Measurements from ENCODE around the gene SEMA4D.

SEMA4D gene

GRCh38 chr9:89444274-89444673, 53.6 kb downstream of the SEMA4D start:
- H3K36me3 ChIP-seq (ENCODE audit: control insufficient read depth, insufficient read depth, low read length): no peaks in the 10 kb centered on the region
- WGBS, 2 experiments (ENCODE audit: insufficient coverage in 2 of 2): 64 to 77% methylated on average over 3 to 6 of the region's 9 CpGs
- no peaks in the 10 kb centered on the region for H3K9me3 ChIP-seq (ENCODE audit: control insufficient read depth, low read length)
- H3K27ac ChIP-seq (ENCODE audit: low read depth, low read length, severe bottlenecking): no peak overlapping the region
- no peak overlapping the region for H3K4me3 ChIP-seq (ENCODE audit: extremely low read depth, insufficient read depth, low read length, poor library complexity, severe bottlenecking)
- peaks cover 3% of the 10 kb centered on the region for H3K4me1 ChIP-seq (ENCODE audit: control insufficient read depth, insufficient read depth, low read length, poor library complexity, severe bottlenecking)

GRCh38 chr9:89442981-89443814, 54.7 kb downstream of the SEMA4D start:
- Histone ChIP-seq H3K27ac (ENCODE audit: low read depth, low read length, severe bottlenecking) (no peak overlapping the region), H3K36me3 (ENCODE audit: control insufficient read depth, insufficient read depth, low read length) (no peaks in the 10 kb centered on the region), H3K9me3 (ENCODE audit: control insufficient read depth, low read length) (no peaks in the 10 kb centered on the region), H3K4me3 (ENCODE audit: extremely low read depth, insufficient read depth, low read length, poor library complexity, severe bottlenecking) (no peak overlapping the region), H3K4me1 (ENCODE audit: control insufficient read depth, insufficient read depth, low read length, poor library complexity, severe bottlenecking) (peaks cover 3% of the 10 kb centered on the region)
- WGBS, 2 experiments (ENCODE audit: insufficient coverage in 2 of 2): 86 to 96% methylated on average over 17 to 18 of the region's 22 CpGs

DNA sequence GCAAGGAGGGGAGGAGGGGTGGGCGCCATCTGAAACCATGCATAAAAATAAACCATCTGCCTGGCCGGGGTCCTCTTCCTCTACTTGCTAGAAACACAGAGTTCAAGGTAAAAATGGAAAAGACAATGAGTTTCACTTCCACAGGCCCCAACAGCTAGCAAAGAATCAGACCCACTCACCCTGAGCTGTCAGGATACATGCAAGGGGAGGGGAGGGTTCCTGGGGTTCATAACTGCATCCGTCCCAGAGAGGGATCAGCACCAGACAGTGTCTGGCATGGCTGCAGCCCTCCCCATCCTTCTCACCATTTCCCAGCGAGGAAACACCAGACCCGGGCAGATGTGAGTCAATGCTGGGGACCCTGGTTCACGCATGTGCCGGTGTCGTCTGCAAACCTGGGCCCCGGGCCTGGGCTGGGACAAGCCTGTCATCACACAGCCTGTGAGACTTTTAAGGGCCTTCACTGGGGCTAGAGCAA, 55.4 kb downstream of the SEMA4D start:
- H3K27ac ChIP-seq (ENCODE audit: low read depth, low read length, severe bottlenecking): no peak overlapping the region
- H3K9me3 ChIP-seq (ENCODE audit: control insufficient read depth, low read length): no peaks in the 10 kb centered on the region
- 92 to 95% methylated on average over 6 of the region's 9 CpGs for WGBS, 2 experiments (ENCODE audit: insufficient coverage in 2 of 2)
- H3K4me1 ChIP-seq (ENCODE audit: control insufficient read depth, insufficient read depth, low read length, poor library complexity, severe bottlenecking): peaks cover 3% of the 10 kb centered on the region
- H3K4me3 ChIP-seq (ENCODE audit: extremely low read depth, insufficient read depth, low read length, poor library complexity, severe bottlenecking): no peak overlapping the region
- H3K36me3 ChIP-seq (ENCODE audit: control insufficient read depth, insufficient read depth, low read length): no peaks in the 10 kb centered on the region

GRCh38 chr9:89441986-89442385, 55.9 kb downstream of the SEMA4D start:
- WGBS, 2 experiments (ENCODE audit: insufficient coverage in 2 of 2): 94 to 100% methylated on average over 5 to 7 of the region's 8 CpGs
- Histone ChIP-seq H3K4me1 (ENCODE audit: control insufficient read depth, insufficient read depth, low read length, poor library complexity, severe bottlenecking) (peaks cover 3% of the 10 kb centered on the region), H3K9me3 (ENCODE audit: control insufficient read depth, low read length) (no peaks in the 10 kb centered on the region)

GRCh38 chr9:89441655-89441970, 56.3 kb downstream of the SEMA4D start:
- H3K4me1 ChIP-seq (ENCODE audit: control insufficient read depth, insufficient read depth, low read length, poor library complexity, severe bottlenecking): peaks cover 3% of the 10 kb centered on the region
- H3K27ac ChIP-seq (ENCODE audit: low read depth, low read length, severe bottlenecking): no peak overlapping the region
- H3K4me3 ChIP-seq (ENCODE audit: extremely low read depth, insufficient read depth, low read length, poor library complexity, severe bottlenecking): no peak overlapping the region
- no peaks in the 10 kb centered on the region for H3K9me3 ChIP-seq (ENCODE audit: control insufficient read depth, low read length)
- no peaks in the 10 kb centered on the region for H3K36me3 ChIP-seq (ENCODE audit: control insufficient read depth, insufficient read depth, low read length)
- WGBS, 2 experiments (ENCODE audit: insufficient coverage in 2 of 2): 79 to 81% methylated on average over 2 to 3 of the region's 3 CpGs

More at GRCh38 chr9:89441986-89442385, 55.9 kb downstream of the SEMA4D start:
- Histone ChIP-seq H3K27ac (ENCODE audit: low read depth, low read length, severe bottlenecking) (no peak overlapping the region), H3K4me3 (ENCODE audit: extremely low read depth, insufficient read depth, low read length, poor library complexity, severe bottlenecking) (no peak overlapping the region), H3K36me3 (ENCODE audit: control insufficient read depth, insufficient read depth, low read length) (no peaks in the 10 kb centered on the region)

GRCh38 chr9:89440951-89441654, 56.8 kb downstream of the SEMA4D start:
- H3K36me3 ChIP-seq (ENCODE audit: control insufficient read depth, insufficient read depth, low read length): no peaks in the 10 kb centered on the region
- H3K9me3 ChIP-seq (ENCODE audit: control insufficient read depth, low read length): no peaks in the 10 kb centered on the region
- 92 to 95% methylated on average over 13 to 15 of the region's 16 CpGs for WGBS, 2 experiments (ENCODE audit: insufficient coverage in 2 of 2)
- no peak overlapping the region for H3K4me3 ChIP-seq (ENCODE audit: extremely low read depth, insufficient read depth, low read length, poor library complexity, severe bottlenecking)
- H3K4me1 ChIP-seq (ENCODE audit: control insufficient read depth, insufficient read depth, low read length, poor library complexity, severe bottlenecking): peaks cover 4% of the 10 kb centered on the region
- H3K27ac ChIP-seq (ENCODE audit: low read depth, low read length, severe bottlenecking): no peak overlapping the region

GRCh38 chr9:89440548-89440947, 57.4 kb downstream of the SEMA4D start:
- no peaks in the 10 kb centered on the region for H3K36me3 ChIP-seq (ENCODE audit: control insufficient read depth, insufficient read depth, low read length)
- 87 to 96% methylated on average over 5 to 7 of the region's 7 CpGs for WGBS, 2 experiments (ENCODE audit: insufficient coverage in 2 of 2)

DNA sequence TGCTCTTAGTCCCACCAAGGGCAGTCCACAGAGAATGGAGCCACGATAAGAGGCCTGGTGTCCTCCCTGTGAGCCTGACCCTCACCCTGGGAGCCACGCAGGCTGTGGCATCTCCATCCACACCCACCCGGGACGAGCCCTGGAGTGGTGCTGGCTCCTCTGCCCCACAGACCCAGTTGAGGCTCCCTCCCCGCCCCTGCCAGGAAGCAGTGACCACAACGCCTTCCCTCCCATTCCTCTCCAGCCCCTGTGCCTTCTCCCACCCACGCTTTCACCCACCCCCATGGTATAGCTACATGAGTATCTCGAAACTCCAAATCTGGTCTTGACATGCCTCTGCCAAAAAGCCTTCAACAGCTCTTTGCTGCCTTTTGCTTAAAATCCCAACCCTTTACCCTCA, 57.9 kb downstream of the SEMA4D start:
- WGBS, 2 experiments (ENCODE audit: insufficient coverage in 2 of 2): 92 to 96% methylated on average over 3 to 7 of the region's 8 CpGs
- H3K36me3 ChIP-seq (ENCODE audit: control insufficient read depth, insufficient read depth, low read length): no peaks in the 10 kb centered on the region
- peaks cover 13% of the 10 kb centered on the region for H3K4me1 ChIP-seq (ENCODE audit: control insufficient read depth, insufficient read depth, low read length, poor library complexity, severe bottlenecking)
- no peak overlapping the region for H3K27ac ChIP-seq (ENCODE audit: low read depth, low read length, severe bottlenecking)
- H3K9me3 ChIP-seq (ENCODE audit: control insufficient read depth, low read length): no peaks in the 10 kb centered on the region
- H3K4me3 ChIP-seq (ENCODE audit: extremely low read depth, insufficient read depth, low read length, poor library complexity, severe bottlenecking): no peak overlapping the region

More at GRCh38 chr9:89440548-89440947, 57.4 kb downstream of the SEMA4D start:
- Histone ChIP-seq H3K27ac (ENCODE audit: low read depth, low read length, severe bottlenecking) (no peak overlapping the region), H3K9me3 (ENCODE audit: control insufficient read depth, low read length) (no peaks in the 10 kb centered on the region), H3K4me1 (ENCODE audit: control insufficient read depth, insufficient read depth, low read length, poor library complexity, severe bottlenecking) (peaks cover 10% of the 10 kb centered on the region), H3K4me3 (ENCODE audit: extremely low read depth, insufficient read depth, low read length, poor library complexity, severe bottlenecking) (no peak overlapping the region)

DNA sequence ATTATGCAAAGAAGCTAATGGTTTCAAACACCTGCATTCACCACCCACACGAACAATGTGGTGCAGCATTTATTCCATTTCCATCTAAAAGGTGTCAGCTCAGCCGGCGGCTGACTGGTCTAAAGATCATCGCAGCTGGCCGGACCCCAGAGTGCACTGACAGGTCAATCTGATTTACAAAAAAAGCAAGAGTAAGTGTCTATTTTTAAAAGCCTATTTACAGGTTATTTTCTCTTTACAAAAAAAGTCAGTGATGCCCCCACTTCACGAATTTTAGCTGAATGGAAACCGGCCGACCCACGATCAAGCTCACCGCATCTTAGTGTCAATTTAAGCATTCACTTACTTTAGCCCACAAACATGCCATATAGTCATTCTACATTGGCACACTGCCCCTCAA, 58.3 kb downstream of the SEMA4D start:
- WGBS, 2 experiments (ENCODE audit: insufficient coverage in 2 of 2): 91 to 96% methylated on average over 5 to 9 of the region's 10 CpGs
- Histone ChIP-seq H3K36me3 (ENCODE audit: control insufficient read depth, insufficient read depth, low read length) (no peaks in the 10 kb centered on the region), H3K4me3 (ENCODE audit: extremely low read depth, insufficient read depth, low read length, poor library complexity, severe bottlenecking) (no peak overlapping the region), H3K9me3 (ENCODE audit: control insufficient read depth, low read length) (no peaks in the 10 kb centered on the region), H3K4me1 (ENCODE audit: control insufficient read depth, insufficient read depth, low read length, poor library complexity, severe bottlenecking) (peaks cover 13% of the 10 kb centered on the region), H3K27ac (ENCODE audit: low read depth, low read length, severe bottlenecking) (no peak overlapping the region)

DNA sequence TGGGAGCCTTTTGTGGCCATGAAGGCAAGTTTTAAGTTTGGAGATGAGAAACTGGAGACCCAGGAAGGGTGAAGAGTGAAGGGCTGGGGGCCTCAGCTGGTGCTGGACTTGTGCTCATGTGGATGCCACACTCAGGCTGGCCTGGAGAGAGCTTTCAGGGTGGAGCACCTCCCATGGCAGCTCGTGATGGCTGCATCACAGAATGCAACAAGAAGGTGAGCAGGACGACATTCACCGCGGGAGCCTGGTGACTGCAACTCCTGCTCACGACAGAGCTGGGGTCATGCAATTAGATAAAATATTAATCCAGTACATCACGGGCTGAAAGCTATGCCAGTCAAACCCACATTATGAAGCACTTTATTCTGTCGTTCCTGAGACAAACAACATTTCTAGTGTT, 59.7 kb downstream of the SEMA4D start:
- no peaks in the 10 kb centered on the region for H3K36me3 ChIP-seq (ENCODE audit: control insufficient read depth, insufficient read depth, low read length)
- H3K27ac ChIP-seq (ENCODE audit: low read depth, low read length, severe bottlenecking): no peak overlapping the region
- H3K9me3 ChIP-seq (ENCODE audit: control insufficient read depth, low read length): no peaks in the 10 kb centered on the region
- no peak overlapping the region for H3K4me3 ChIP-seq (ENCODE audit: extremely low read depth, insufficient read depth, low read length, poor library complexity, severe bottlenecking)
- WGBS, 2 experiments (ENCODE audit: insufficient coverage in 2 of 2): 89 to 96% methylated on average over 5 to 6 of the region's 7 CpGs
- H3K4me1 ChIP-seq (ENCODE audit: control insufficient read depth, insufficient read depth, low read length, poor library complexity, severe bottlenecking): peaks cover 13% of the 10 kb centered on the region

GRCh38 chr9:89437772-89438171, 60.1 kb downstream of the SEMA4D start:
- Histone ChIP-seq H3K4me1 (ENCODE audit: control insufficient read depth, insufficient read depth, low read length, poor library complexity, severe bottlenecking) (peaks cover 10% of the 10 kb centered on the region), H3K9me3 (ENCODE audit: control insufficient read depth, low read length) (no peaks in the 10 kb centered on the region), H3K27ac (ENCODE audit: low read depth, low read length, severe bottlenecking) (no peak overlapping the region), H3K36me3 (ENCODE audit: control insufficient read depth, insufficient read depth, low read length) (no peaks in the 10 kb centered on the region), H3K4me3 (ENCODE audit: extremely low read depth, insufficient read depth, low read length, poor library complexity, severe bottlenecking) (no peak overlapping the region)
- 80 to 96% methylated on average over 3 to 4 of the region's 5 CpGs for WGBS, 2 experiments (ENCODE audit: insufficient coverage in 2 of 2)

Data from mesodermal cell (in vitro differentiated cells).